SK-N-MC (cell line): ENCODE data around the gene CCDC33.

Experiments
- DNase-seq: peaks from one replicate; pipeline ENCODE4 v3.0.0-alpha.2; 2011; ENCODE audit warnings: low read depth, low spot score
- H3K27ac ChIP-seq: fragments of 200-600 bp; sonication (generic); 2 replicates; pipeline ENCODE4 v1.5.1; 2016; ENCODE audit warnings: mixed run types
- H3K36me3 ChIP-seq: fragments of 200-600 bp; sonication (generic); 2 replicates; pipeline ENCODE4 v1.6.1; 2017; ENCODE audit warnings: antibody characterized with exemption, low read length, mixed read lengths; ENCODE audit not compliant: insufficient read depth
- H3K4me3 ChIP-seq: fragments of 200-600 bp; sonication (generic); 2 replicates; pipeline ENCODE4 v1.5.1; 2016
- H3K9ac ChIP-seq: fragments of 200-600 bp; sonication (generic); 2 replicates; pipeline ENCODE4 v1.8.0; 2017; ENCODE audit warnings: mixed run types, mixed read lengths; ENCODE audit not compliant: insufficient read length
- H3K9me3 ChIP-seq: fragments of 200-600 bp; sonication (generic); 2 replicates; pipeline ENCODE4 v1.6.1; 2017; ENCODE audit warnings: low read depth, mild to moderate bottlenecking, antibody characterized with exemption, low read length, moderate library complexity, mixed read lengths
- EZH2 ChIP-seq: fragments of 200-600 bp; sonication (generic); IDR thresholded peaks from one replicate; pipeline ENCODE4 v1.6.1; 2017; ENCODE audit warnings: antibody characterized with exemption
- FOXP2 ChIP-seq: optimal IDR thresholded peaks from 2 replicates; pipeline ENCODE3; 2011; ENCODE audit warnings: mild to moderate bottlenecking, moderate library complexity; ENCODE audit not compliant: insufficient read depth; ENCODE audit errors: extremely low read length, control extremely low read depth
- POLR2AphosphoS5 ChIP-seq: IDR thresholded peaks from 2 replicates; pipeline ENCODE4 v1.6.1; 2012; ENCODE audit warnings: mild to moderate bottlenecking, low read depth, low read length, borderline replicate concordance

Gene CCDC33

DNA sequence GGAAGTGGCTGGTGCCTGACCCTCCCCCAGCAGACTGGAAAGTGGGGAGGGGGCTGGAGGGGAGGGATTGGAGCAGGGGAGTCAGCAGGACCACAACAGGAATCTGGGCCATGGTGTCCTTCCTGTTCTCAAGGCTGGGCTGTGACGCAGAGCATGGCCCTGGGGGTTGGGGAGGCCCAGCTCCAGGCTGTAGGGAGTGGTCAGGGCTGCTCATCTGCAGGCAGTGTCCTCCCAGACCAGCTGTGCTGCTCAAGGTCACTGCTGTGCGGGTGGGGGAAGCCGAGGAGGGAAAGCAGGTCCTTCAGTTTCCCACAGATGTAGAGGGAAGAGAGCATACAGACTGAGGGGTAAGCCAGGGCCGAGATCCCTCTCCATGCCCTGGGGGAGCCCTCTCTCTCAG lies 90.6 kb downstream of the CCDC33 start:
- no peak for DNase-seq
- no peak overlapping the region for H3K4me3 ChIP-seq
- TF ChIP-seq EZH2 = no peak
- no peak for TF ChIP-seq FOXP2
- no peak for TF ChIP-seq POLR2AphosphoS5
- no peaks in the 10 kb centered on the region for H3K9me3 ChIP-seq
- no peak overlapping the region for H3K27ac ChIP-seq
- no peaks in the 10 kb centered on the region for H3K36me3 ChIP-seq
- H3K9ac ChIP-seq = no peak overlapping the region

DNA sequence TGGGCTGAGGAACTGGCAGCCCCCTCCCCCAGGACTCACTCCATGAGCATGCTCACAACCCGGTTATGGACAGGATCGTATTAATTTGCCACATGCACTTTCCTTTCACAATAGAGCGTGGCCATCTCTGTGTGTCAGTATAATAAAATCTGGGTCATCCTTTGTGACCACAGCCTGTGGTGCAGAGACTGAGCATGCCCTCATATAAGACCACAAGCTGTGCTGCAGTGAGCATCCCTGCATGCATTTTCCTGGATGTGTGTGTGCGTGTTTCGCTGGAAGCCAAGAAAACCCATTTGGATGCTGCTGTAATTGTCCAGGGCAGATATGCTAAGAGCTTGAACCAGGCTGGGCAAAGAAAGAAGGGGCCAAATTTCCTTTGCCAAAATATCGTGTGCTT lies 91.6 kb downstream of the CCDC33 start:
- Histone ChIP-seq H3K36me3 (no peaks in the 10 kb centered on the region), H3K9me3 (no peaks in the 10 kb centered on the region), H3K4me3 (no peak overlapping the region), H3K9ac (no peak overlapping the region), H3K27ac (no peak overlapping the region)
- TF ChIP-seq POLR2AphosphoS5 (no peak), FOXP2 (no peak), EZH2 (no peak)
- DNase-seq = no peak

DNA sequence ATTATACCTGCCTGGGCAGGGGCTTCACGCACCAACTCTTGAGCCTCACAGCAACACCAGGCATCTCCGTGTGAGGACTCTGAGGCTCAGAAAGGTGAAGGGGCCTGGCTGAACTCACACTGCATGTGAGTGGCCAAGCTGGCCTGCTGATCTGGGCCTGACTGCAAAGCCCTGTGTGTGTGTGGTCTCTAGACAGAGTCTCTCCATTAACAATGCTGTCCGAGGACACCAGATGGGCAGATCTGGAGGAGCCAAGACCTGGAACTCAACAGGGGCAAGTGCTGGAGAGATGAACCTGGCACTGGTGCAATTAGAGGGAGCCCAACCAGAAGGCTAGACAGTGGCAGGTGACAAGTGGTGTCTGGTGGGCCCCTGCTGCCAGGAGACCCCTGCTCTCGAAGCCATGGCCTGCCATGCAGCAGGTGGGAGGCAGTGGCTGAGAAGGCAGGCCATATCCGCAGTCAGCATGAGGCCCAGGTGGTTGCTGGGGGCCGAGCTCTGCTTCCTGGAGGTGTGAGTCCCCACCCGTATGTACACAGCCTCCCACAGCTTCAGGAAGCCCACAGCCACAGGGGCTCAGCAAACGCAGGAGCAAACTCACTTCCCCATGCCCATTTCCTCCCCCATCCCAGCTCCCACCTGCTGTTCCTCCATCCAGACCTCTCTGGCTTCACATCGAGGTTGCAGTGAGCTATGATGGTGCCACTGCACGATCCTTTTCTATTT lies 92.4 kb downstream of the CCDC33 start:
- DNase-seq = no peak
- Histone ChIP-seq H3K4me3 (no peak overlapping the region), H3K9me3 (no peaks in the 10 kb centered on the region), H3K9ac (no peak overlapping the region), H3K36me3 (no peaks in the 10 kb centered on the region), H3K27ac (no peak overlapping the region)
- TF ChIP-seq POLR2AphosphoS5 = no peak
- TF ChIP-seq EZH2 = no peak
- no peak for TF ChIP-seq FOXP2

DNA sequence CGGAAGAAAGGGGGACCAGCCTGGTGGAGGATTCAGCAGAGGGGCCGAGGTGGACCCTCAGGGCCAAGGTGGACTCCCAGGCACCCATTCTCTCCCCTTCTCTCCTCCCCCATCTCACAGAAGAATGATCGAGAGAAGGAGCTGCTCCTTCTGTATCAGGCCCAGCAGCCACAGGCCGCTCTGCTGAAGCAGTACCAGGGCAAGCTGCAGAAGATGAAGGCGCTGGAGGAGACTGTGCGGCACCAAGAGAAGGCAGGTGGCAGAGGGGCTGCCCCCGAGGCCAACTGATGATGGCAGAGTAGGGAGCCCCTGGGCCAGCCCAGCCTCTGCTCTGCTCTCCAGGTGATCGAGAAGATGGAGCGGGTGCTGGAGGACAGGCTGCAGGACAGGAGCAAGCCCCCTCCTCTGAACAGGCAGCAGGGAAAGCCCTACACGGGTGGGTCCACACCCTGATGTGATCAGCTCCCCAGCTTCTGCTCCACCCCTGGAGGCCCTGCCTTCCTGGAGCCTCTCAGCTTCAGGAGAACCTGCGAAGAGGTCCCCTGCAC lies 94.8 kb downstream of the CCDC33 start:
- H3K27ac ChIP-seq = no peak overlapping the region
- no peak overlapping the region for H3K9ac ChIP-seq
- H3K9me3 ChIP-seq = no peaks in the 10 kb centered on the region
- H3K36me3 ChIP-seq = no peaks in the 10 kb centered on the region
- TF ChIP-seq EZH2 = no peak
- TF ChIP-seq FOXP2 = no peak
- TF ChIP-seq POLR2AphosphoS5 = no peak
- H3K4me3 ChIP-seq = no peak overlapping the region
- DNase-seq = no peak

DNA sequence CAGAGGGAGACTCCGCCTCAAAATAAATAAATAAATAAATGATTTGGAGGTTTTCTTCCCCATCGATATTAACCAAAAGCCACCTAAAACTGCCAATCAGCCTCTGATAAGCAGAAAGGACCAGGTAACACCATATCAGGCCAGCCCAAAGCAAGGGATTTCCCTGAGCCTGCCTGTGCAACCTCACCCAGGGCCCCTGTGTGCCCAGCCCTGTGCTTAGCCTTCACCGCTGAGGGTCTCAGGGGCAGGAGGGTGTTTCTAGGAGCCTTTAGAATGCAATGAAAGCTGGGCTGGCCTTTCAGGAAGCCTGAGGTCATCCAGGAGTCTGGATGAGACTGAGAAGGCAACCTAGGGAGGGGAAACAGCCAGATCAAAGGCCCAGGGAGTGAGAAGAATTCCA lies 95.9 kb downstream of the CCDC33 start:
- Histone ChIP-seq H3K36me3 (no peaks in the 10 kb centered on the region), H3K9me3 (no peaks in the 10 kb centered on the region), H3K9ac (no peak overlapping the region), H3K4me3 (no peak overlapping the region), H3K27ac (no peak overlapping the region)
- no peak for TF ChIP-seq POLR2AphosphoS5
- TF ChIP-seq FOXP2 = no peak
- no peak for TF ChIP-seq EZH2
- no peak for DNase-seq

DNA sequence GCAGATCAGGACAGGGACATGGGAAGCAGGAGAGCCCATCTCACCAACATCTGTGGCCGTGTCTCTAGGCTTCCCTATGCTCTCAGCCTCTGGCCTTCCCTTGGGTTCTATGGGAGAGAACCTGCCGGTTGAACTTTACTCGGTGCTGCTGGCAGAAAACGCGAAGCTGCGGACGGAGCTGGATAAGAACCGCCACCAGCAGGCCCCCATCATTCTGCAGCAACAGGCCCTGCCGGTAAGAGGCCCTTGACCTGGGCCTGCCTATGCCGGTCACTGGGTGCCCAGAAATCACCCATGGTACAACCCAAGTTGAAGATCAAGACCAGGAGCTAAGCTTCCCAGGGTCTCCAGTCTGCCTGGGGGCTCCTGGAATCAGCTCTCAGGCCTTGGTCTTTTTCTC lies 96.5 kb downstream of the CCDC33 start:
- no peak overlapping the region for H3K4me3 ChIP-seq
- no peaks in the 10 kb centered on the region for H3K9me3 ChIP-seq
- no peak overlapping the region for H3K9ac ChIP-seq
- TF ChIP-seq EZH2 (no peak), FOXP2 (no peak), POLR2AphosphoS5 (no peak)
- DNase-seq = no peak
- H3K36me3 ChIP-seq = no peaks in the 10 kb centered on the region
- no peak overlapping the region for H3K27ac ChIP-seq

DNA sequence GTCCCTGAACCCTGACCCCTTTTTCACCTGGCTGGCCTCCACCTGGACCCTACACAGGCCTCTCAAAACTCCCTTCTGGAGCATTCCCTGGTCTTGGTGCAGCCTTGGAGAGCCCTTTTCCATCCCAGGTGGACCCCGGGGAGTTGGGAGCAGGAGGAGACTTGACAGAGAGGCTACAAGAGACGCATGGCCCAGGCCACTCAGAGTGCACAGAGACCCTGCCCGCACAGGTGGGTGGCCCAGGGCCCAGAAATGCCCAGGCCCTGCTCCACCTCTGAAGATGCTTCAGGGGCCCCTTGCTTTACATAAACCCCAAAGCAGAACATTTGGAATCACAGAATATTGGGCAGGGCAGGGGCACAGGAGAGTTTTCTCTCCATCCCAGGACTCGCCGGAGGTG lies 97.0 kb downstream of the CCDC33 start:
- Histone ChIP-seq H3K4me3 (no peak overlapping the region), H3K27ac (no peak overlapping the region), H3K9ac (no peak overlapping the region), H3K9me3 (no peaks in the 10 kb centered on the region), H3K36me3 (no peaks in the 10 kb centered on the region)
- no peak for DNase-seq
- TF ChIP-seq EZH2 (no peak), FOXP2 (no peak), POLR2AphosphoS5 (no peak)

DNA sequence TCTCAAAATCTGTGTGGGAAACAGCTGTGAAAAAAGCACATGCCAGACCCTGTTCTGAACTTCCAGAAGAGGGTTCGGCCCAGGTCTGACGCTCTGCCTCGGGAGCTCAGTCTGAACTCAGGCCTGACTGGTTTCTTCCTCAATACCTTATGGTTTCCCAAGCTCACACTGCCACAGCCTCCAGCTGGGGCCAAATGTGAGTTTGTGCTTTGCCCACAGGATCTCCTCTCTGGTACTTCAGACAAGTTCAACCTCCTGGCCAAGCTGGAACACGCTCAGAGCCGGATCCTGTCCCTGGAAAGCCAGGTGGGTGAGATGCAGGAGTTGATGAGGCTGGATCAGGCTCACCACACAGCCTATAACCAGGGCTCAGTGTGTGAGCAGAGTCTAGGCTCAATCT lies 97.5 kb downstream of the CCDC33 start:
- Histone ChIP-seq H3K9ac (no peak overlapping the region), H3K4me3 (no peak overlapping the region), H3K9me3 (no peaks in the 10 kb centered on the region), H3K27ac (no peak overlapping the region), H3K36me3 (no peaks in the 10 kb centered on the region)
- DNase-seq = no peak
- TF ChIP-seq FOXP2 (no peak), POLR2AphosphoS5 (no peak), EZH2 (no peak)
